Stromal cell of bone marrow (primary cell): Measurements from ENCODE around the gene SYT7.

Experiments
- DNase-seq: peaks from one replicate; pipeline ENCODE4 v3.0.0-alpha.2; 2012; ENCODE audit warnings: low read depth

Gene SYT7

GRCh38 chr11:61609000-61609979, 28.4 kb upstream of the SYT7 start:
- DNase-seq = no peak

GRCh38 chr11:61607920-61608599, 27.2 kb upstream of the SYT7 start:
- DNase-seq = no peak

- DNase-seq = no peak
These were observed 26.6 kb upstream of the SYT7 start for GRCh38 chr11:61607426-61607825.

- no peak for DNase-seq
These were observed 22.8 kb upstream of the SYT7 start for GRCh38 chr11:61603667-61604066.

GRCh38 chr11:61602775-61603569, 22.1 kb upstream of the SYT7 start:
- DNase-seq = peak; percentile 91

- DNase-seq = no peak
These were observed 20.6 kb upstream of the SYT7 start for GRCh38 chr11:61601512-61601911.

GRCh38 chr11:61599968-61600710, 19.3 kb upstream of the SYT7 start:
- DNase-seq = no peak

- peak; percentile 51 for DNase-seq
These were observed 18.3 kb upstream of the SYT7 start for GRCh38 chr11:61598886-61599868.

- DNase-seq = no peak
These were observed 17.5 kb upstream of the SYT7 start for GRCh38 chr11:61598374-61598773.

- DNase-seq = no peak
These were observed 16.1 kb upstream of the SYT7 start for GRCh38 chr11:61596990-61597389.

- no peak for DNase-seq
These were observed 15.7 kb upstream of the SYT7 start for GRCh38 chr11:61596542-61596941.

GRCh38 chr11:61594907-61595257, 14.0 kb upstream of the SYT7 start:
- no peak for DNase-seq

GRCh38 chr11:61593151-61593550, 12.3 kb upstream of the SYT7 start:
- no peak for DNase-seq

- no peak for DNase-seq
These were observed 11.3 kb upstream of the SYT7 start for GRCh38 chr11:61592176-61592575.

GRCh38 chr11:61589961-61590360, 9.1 kb upstream of the SYT7 start:
- no peak for DNase-seq

GRCh38 chr11:61588728-61589191, 7.9 kb upstream of the SYT7 start:
- no peak for DNase-seq

- DNase-seq = no peak
These were observed 7.3 kb upstream of the SYT7 start for GRCh38 chr11:61587951-61588727.

GRCh38 chr11:61587541-61587941, 6.7 kb upstream of the SYT7 start:
- no peak for DNase-seq

GRCh38 chr11:61586792-61587430, 6.0 kb upstream of the SYT7 start:
- no peak for DNase-seq
